HG03196 (cell line): Measurements from ENCODE around the gene UCKL1.
A peak's percentile ranks its signal among the peaks of the same experiment; 100 is the strongest.
"Not testable (repeated sequence)": the region's sequence is repeated elsewhere in the genome, so short reads cannot be mapped to it uniquely, and the experiment has no call there.

Experiments used
- ATAC-seq: cut with Tn5 transposase; IDR thresholded peaks from one replicate; pipeline ENCODE4 v1.9.1; 2021; ENCODE audit not compliant: unreplicated experiment

Gene UCKL1

GRCh38 chr20:63924241-63924640 lies 32.0 kb downstream of the UCKL1 start:
- ATAC-seq, result no peak

- ATAC-seq, result no peak
Measured at GRCh38 chr20:63923651-63924050, 32.6 kb downstream of the UCKL1 start.

- no peak for ATAC-seq
Measured at GRCh38 chr20:63920226-63920625, 36.0 kb downstream of the UCKL1 start.

- ATAC-seq, result no peak
Measured at GRCh38 chr20:63919130-63919529, 37.1 kb downstream of the UCKL1 start.

GRCh38 chr20:63917811-63918210 lies 38.4 kb downstream of the UCKL1 start:
- ATAC-seq, result no peak

- not testable (repeated sequence) for ATAC-seq
Measured at GRCh38 chr20:63916371-63916939, 39.8 kb downstream of the UCKL1 start.

- ATAC-seq, result no peak
Measured at GRCh38 chr20:63915471-63915870, 40.7 kb downstream of the UCKL1 start.

GRCh38 chr20:63913768-63914167 lies 42.4 kb downstream of the UCKL1 start:
- ATAC-seq, result no peak

DNA sequence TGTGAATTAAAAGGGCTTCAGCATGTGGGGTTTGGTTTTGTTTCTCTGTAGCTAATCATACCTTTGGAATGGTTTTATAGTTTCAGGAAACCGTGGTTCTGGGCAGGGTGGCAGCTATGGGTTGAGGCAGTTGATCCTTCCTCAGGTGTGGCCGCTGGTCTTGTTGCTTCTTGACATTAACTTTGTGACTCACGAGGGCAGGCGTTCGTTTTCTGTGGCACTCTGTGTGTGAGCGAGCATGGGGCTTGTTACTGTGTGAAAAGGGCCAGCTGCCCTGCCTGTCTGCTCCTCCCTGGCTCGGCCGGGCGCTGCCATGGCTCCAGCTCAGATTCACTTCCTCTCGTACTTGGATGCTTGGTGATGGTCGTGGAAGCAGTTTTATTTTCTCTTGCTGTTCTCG lies 45.0 kb downstream of the UCKL1 start:
- ATAC-seq, result no peak

- no peak for ATAC-seq
Measured at GRCh38 chr20:63908008-63908682, 48.1 kb downstream of the UCKL1 start.

GRCh38 chr20:63903796-63904561 lies 52.2 kb downstream of the UCKL1 start:
- no peak for ATAC-seq

- ATAC-seq, result no peak
Measured at GRCh38 chr20:63900413-63900812, 55.8 kb downstream of the UCKL1 start.

- ATAC-seq, result no peak
Measured at GRCh38 chr20:63898882-63899558, 57.2 kb downstream of the UCKL1 start.

- ATAC-seq, result no peak
Measured at GRCh38 chr20:63897978-63898561, 58.1 kb downstream of the UCKL1 start.

DNA sequence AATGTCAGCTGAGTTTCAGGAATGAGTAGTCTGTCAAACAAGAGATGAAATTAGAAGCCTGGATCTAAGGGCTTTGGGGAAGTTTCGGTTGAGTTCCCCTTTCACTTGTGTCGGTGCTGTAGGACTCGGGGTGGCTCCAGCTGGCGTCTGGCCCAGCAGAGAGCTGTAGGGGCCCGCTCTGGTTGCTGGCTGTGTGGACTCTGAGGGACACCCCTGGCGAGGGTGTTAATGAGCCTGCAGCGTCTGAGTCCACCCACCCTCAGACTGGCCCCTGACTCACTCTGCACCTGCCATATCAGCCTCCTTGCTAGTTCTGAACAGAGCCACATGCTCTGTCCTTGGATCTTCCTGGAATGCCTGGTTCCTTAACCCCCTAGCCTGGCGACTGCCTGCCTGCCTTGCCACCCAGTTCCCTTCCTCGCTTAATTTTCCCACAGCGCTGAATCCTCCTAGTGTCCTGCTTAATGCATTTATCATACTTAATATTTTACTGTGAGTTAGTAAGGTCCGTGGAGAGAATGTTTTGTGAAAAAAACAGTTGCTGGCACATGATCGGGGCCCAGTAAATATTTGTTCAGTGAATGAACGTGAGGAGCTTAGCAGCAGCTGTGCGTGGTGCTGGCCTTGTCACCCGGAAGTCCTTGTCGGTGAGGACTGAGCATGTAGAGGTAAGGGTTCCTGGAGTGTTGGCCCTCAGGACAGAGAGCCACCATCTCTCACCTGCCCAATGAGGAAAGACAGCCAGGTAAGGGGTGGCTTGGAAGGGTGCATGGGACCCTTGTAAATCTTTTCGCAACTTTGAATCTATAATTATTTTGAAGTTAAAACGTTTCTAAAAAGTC lies 59.7 kb downstream of the UCKL1 start:
- peak; percentile 42 for ATAC-seq

GRCh38 chr20:63895952-63896263 lies 60.3 kb downstream of the UCKL1 start:
- no peak for ATAC-seq

DNA sequence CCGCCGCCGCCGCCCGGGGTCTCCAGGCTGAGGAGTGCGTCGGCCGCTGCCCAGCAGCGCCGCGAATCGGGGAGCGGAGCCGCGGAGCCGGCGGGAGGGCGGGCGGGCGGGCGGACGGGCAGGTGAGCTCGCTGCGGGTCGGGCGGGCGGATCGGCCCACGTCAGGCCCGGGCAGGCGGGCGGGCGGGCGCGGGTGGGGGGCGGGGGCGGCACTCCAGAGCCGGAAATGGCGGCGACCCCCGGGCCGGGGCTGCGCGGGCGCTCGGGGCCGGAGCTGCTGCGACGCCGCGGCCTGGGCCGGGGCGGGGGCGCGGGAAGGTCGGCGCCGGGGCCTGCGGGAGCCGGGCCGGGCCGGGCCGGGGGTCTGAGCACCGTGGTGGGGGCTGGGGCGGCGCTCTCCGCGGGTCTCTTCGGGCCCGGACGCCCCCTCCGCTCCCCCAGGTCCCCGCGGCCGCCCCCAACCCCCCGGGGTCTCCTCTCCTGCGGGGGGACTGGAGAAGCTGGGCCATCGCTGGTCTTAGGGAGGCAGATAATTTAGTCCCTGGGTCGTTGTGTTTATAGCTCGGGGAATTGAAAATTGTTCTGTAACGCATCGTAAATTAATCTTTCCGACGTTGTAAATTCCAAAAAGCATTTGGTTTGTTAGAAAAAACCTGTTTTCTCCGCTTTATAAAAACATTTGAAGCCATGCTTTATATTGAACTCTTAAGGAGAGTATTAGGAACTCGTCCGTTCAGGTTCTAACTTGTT lies 60.8 kb downstream of the UCKL1 start:
- ATAC-seq, result peak; percentile 2

DNA sequence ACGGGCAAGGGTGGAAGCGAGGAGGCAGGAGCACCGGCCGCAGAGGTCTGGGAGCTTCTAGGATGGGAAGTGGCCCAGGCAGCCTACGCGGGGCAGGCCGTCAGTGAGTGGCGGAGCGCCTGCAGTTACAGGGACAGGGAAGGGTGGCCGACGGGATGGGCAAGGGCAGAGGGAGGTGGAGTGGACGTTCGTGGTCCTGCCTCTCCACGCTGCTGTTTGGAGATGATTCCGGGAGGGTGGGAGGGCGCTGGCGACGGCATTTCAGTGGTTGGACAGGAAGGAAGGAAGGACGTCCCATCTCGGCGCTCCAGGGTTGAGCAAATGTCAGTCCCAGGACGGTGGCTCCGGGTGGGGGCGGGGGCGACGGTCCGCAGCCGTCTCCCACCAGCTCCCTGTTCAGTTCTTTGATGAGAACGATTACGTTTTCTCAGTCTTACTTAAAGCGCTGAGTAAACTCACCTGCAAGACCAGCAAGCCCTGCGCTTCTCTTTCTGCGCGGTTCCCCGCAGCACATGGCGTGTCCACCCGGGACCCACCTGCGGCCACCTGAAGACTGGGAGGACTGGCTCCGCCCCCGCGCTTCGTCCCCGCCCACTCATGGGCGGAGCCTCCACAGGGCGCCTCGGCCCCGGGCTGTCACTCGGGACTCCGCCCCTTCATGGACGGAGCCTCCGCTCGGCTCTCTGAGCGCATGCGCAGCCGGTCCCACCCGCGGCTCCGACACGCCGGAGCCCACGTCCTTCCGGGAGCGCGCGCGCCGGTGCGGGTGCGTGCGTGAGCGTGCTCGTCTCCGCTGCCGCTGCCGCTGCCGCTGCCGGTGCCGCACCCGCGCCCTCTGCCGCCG lies 61.6 kb downstream of the UCKL1 start, which contains the start of gene DNAJC5:
TSS of gene DNAJC5 (plus strand) at position 769 of the 844 bp plus-strand sequence. CDS start 33,220 bp downstream, outside the sequence.
- peak; percentile 82 for ATAC-seq

- ATAC-seq, result no peak
Measured at GRCh38 chr20:63893999-63894357, 62.2 kb downstream of the UCKL1 start.
